Epidermal melanocyte (primary cell): ENCODE measurements around the gene ACVR2B.

Experiments
- DNase-seq: peaks from one replicate; pipeline ENCODE4 v3.0.0; 2011; ENCODE audit warnings: low spot score; ENCODE audit not compliant: insufficient read length

ACVR2B gene

GRCh38 chr3:38528457-38528856 lies 74.8 kb downstream of the ACVR2B start:
- DNase-seq = no peak

DNA sequence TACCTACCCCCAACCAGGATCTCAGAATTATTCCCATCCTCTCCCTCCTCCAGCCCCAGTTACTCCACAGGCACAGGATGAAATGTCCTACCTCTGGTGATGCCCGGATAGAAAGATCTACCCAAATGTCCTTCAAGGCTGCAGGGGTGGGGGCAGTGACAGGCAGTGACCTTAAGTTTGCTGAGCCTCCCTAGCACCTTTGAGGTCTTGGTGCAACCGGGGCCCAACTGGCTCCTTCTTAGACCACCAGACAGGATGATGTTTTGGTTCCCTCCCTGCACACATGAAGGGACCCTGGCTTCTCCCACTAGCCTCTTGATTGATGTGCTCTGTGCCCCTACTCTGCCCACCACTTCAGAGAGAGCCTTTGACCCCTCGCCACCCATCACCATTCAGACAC lies 78.8 kb downstream of the ACVR2B start:
- DNase-seq = no peak

GRCh38 chr3:38533285-38533976 lies 79.7 kb downstream of the ACVR2B start:
- no peak for DNase-seq

- DNase-seq = no peak
Measured at GRCh38 chr3:38534180-38534579, 80.5 kb downstream of the ACVR2B start.

- DNase-seq = no peak
Measured at GRCh38 chr3:38534604-38535003, 80.9 kb downstream of the ACVR2B start.

- no peak for DNase-seq
Measured at GRCh38 chr3:38536671-38537070, 83.0 kb downstream of the ACVR2B start.

DNA sequence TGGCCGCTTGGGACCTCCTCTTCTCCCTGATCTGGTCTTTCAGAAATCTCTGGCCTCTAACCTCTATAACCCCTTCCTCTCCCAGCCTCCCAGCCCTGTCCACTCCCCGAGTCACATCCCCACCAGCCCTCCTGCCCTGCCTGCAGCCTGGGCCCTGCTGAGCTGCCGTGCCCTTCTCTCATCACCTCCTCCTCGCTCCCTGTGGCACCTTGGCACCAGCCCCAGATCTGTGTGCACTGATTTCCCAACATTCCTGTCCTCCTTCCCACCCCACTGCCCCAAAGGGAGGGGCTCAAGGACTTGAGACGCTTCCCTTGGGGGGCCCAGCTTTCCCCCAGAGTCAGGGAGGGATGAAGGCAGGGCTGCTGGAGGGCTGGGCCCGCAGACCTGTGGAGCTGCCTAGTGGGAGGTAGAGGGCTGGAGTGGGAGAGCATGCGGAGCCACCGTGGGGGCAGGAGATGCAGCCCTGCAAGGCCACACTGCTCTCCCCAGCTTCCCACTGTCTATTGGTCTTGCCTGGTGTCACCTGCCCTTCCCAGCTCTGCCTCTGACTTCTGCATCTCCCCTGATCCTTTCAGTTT lies 85.2 kb downstream of the ACVR2B start:
- no peak for DNase-seq

GRCh38 chr3:38541806-38542205 lies 88.1 kb downstream of the ACVR2B start:
- no peak for DNase-seq
